GM21576 (cell line): ENCODE results near the gene IFNK.
"Not testable (repeated sequence)": the region's sequence is repeated elsewhere in the genome, so short reads cannot be mapped to it uniquely, and the experiment has no call there.

Source experiments
- ATAC-seq: cut with Tn5 transposase; IDR thresholded peaks from one replicate; pipeline ENCODE4 v1.9.1; 2021; ENCODE audit warnings: mild to moderate bottlenecking, moderate library complexity; ENCODE audit not compliant: unreplicated experiment

The IFNK gene

GRCh38 chr9:27524236-27524635, at the start of gene IFNK:
Gene IFNK (plus strand): TSS chr9:27524290. CDS start chr9:27524337, 47 bp downstream.
- no peak for ATAC-seq

- ATAC-seq = no peak
These were observed 49.8 kb upstream of the IFNK start for GRCh38 chr9:27474305-27474704.

- no peak for ATAC-seq
These were observed 49.0 kb upstream of the IFNK start for GRCh38 chr9:27475057-27475595.

GRCh38 chr9:27476870-27477515, 47.1 kb upstream of the IFNK start:
- no peak for ATAC-seq

- ATAC-seq = no peak
These were observed 45.8 kb upstream of the IFNK start for GRCh38 chr9:27478322-27478721.

- no peak for ATAC-seq
These were observed 41.4 kb upstream of the IFNK start for GRCh38 chr9:27482709-27483108.

GRCh38 chr9:27483576-27483975, 40.5 kb upstream of the IFNK start:
- no peak for ATAC-seq

- ATAC-seq = peak; percentile 84
These were observed 38.9 kb upstream of the IFNK start for GRCh38 chr9:27485158-27485557.

- ATAC-seq = no peak
These were observed 36.9 kb upstream of the IFNK start for GRCh38 chr9:27487128-27487640.

GRCh38 chr9:27487927-27488326, 36.2 kb upstream of the IFNK start:
- ATAC-seq = no peak

GRCh38 chr9:27489087-27489876, 34.8 kb upstream of the IFNK start:
- peak; percentile 77 for ATAC-seq

GRCh38 chr9:27491154-27491553, 32.9 kb upstream of the IFNK start:
- ATAC-seq = no peak

GRCh38 chr9:27495480-27496134, 28.5 kb upstream of the IFNK start:
- ATAC-seq = no peak

GRCh38 chr9:27496135-27496504, 28.0 kb upstream of the IFNK start:
- ATAC-seq = no peak

- no peak for ATAC-seq
These were observed 26.1 kb upstream of the IFNK start for GRCh38 chr9:27497883-27498417.

- no peak for ATAC-seq
These were observed 24.6 kb upstream of the IFNK start for GRCh38 chr9:27499451-27499850.

- ATAC-seq = not testable (repeated sequence)
These were observed 23.2 kb upstream of the IFNK start for GRCh38 chr9:27500902-27501301.

GRCh38 chr9:27503623-27504022, 20.5 kb upstream of the IFNK start:
- ATAC-seq = no peak

GRCh38 chr9:27504259-27504658, 19.8 kb upstream of the IFNK start:
- no peak for ATAC-seq

GRCh38 chr9:27505744-27506161, 18.3 kb upstream of the IFNK start:
- no peak for ATAC-seq

GRCh38 chr9:27506981-27507380, 17.1 kb upstream of the IFNK start:
- no peak for ATAC-seq
